GM23338 (cell line): Measurements from ENCODE around the gene LATS1. TPM values are rescaled to one million over a fixed set of nuclear protein-coding genes. Genes with fewer than 3 reads are reported as not detected.

Experiments used
- ATAC-seq: fragments of 200-7000 bp; cut with Tn5 transposase; 3 replicates; pipeline ENCODE4 v1.9.1; 2020
- DNase-seq: peaks from one replicate; pipeline ENCODE4 v3.0.0-alpha.2; 2015; ENCODE audit warnings: low spot score
- H2AFZ ChIP-seq: fragments of 200-600 bp; sonication (generic); 2 replicates; pipeline ENCODE4 v1.8.0; 2016; ENCODE audit warnings: antibody characterized with exemption, mild to moderate bottlenecking, moderate library complexity
- H3F3A ChIP-seq: fragments of 200-600 bp; sonication (generic); replicated peaks from 2 replicates; pipeline ENCODE4 v1.8.0; 2017; ENCODE audit warnings: antibody characterized with exemption, mixed run types, low read depth
- H3K27ac ChIP-seq: fragments of 200-600 bp; sonication (generic); 2 replicates; pipeline ENCODE4 v1.6.1; 2016; ENCODE audit warnings: low read depth
- H3K27me3 ChIP-seq: fragments of 200-600 bp; sonication (generic); 2 replicates; pipeline ENCODE4 v1.8.0; 2016; ENCODE audit warnings: mild to moderate bottlenecking, mixed run types, moderate library complexity; ENCODE audit not compliant: insufficient read depth
- H3K36me3 ChIP-seq: fragments of 200-600 bp; sonication (generic); 2 replicates; pipeline ENCODE4 v1.8.0; 2016; ENCODE audit warnings: mild to moderate bottlenecking; ENCODE audit not compliant: insufficient read depth
- H3K4me1 ChIP-seq: fragments of 200-600 bp; sonication (generic); 2 replicates; pipeline ENCODE4 v1.8.0; 2016; ENCODE audit warnings: mild to moderate bottlenecking, moderate library complexity; ENCODE audit not compliant: insufficient read depth
- H3K4me2 ChIP-seq: fragments of 200-600 bp; sonication (generic); 2 replicates; pipeline ENCODE4 v1.7.1; 2017; ENCODE audit warnings: mixed run types
- H3K4me3 ChIP-seq: fragments of 200-600 bp; sonication (generic); 2 replicates; pipeline ENCODE4 v1.6.1; 2016; ENCODE audit warnings: mixed run types
- H3K79me2 ChIP-seq: fragments of 200-600 bp; sonication (generic); replicated peaks from 2 replicates; pipeline ENCODE4 v1.8.0; 2017; ENCODE audit warnings: mild to moderate bottlenecking; ENCODE audit not compliant: insufficient read depth
- H3K9me2 ChIP-seq: fragments of 200-600 bp; sonication (generic); 2 replicates; pipeline ENCODE4 v1.8.0; 2017; ENCODE audit not compliant: insufficient read depth
- H4K20me1 ChIP-seq: fragments of 200-600 bp; sonication (generic); replicated peaks from 2 replicates; pipeline ENCODE4 v1.8.0; 2017; ENCODE audit warnings: mild to moderate bottlenecking; ENCODE audit not compliant: insufficient read depth
- H3K27ac Mint-ChIP-seq: 2 replicates; pipeline ENCODE4 v1.8.0; 2020; ENCODE audit warnings: inconsistent platforms, mild to moderate bottlenecking, moderate library complexity, mixed read lengths
- H3K27me3 Mint-ChIP-seq: 3 replicates; pipeline ENCODE4 v1.8.0; 2022; ENCODE audit warnings: low read depth, mild to moderate bottlenecking, moderate library complexity, mixed read lengths, inconsistent platforms; ENCODE audit not compliant: insufficient read depth, poor library complexity
- H3K36me3 Mint-ChIP-seq: 3 replicates; pipeline ENCODE4 v1.8.0; 2021; ENCODE audit warnings: low read depth, mild to moderate bottlenecking, inconsistent platforms, moderate library complexity, mixed read lengths
- H3K4me1 Mint-ChIP-seq: 3 replicates; pipeline ENCODE4 v1.8.0; 2020; ENCODE audit warnings: mild to moderate bottlenecking, inconsistent platforms, mixed read lengths
- H3K4me3 Mint-ChIP-seq: 3 replicates; pipeline ENCODE4 v1.8.0; 2021; ENCODE audit warnings: moderate library complexity, mild to moderate bottlenecking, inconsistent platforms, mixed read lengths
- H3K9me3 Mint-ChIP-seq: 3 replicates; pipeline ENCODE4 v1.8.0; 2020; ENCODE audit warnings: moderate library complexity, mild to moderate bottlenecking, inconsistent platforms, mixed read lengths
- CREB1 ChIP-seq: fragments of 250-450 bp; sonication (Bioruptor Pico); IDR thresholded peaks from 2 replicates; pipeline ENCODE4 v1.5.0; 2020; ENCODE audit warnings: low read depth, mild to moderate bottlenecking, moderate library complexity
- EZH2 ChIP-seq: fragments of 200-600 bp; sonication (generic); IDR thresholded peaks from one replicate; pipeline ENCODE4 v1.8.0; 2017; ENCODE audit warnings: antibody characterized with exemption, mild to moderate bottlenecking, low read depth; ENCODE audit not compliant: unreplicated experiment
- EZH2phosphoT487 ChIP-seq: fragments of 200-600 bp; sonication (generic); IDR thresholded peaks from one replicate; pipeline ENCODE4 v1.8.1; 2018; ENCODE audit warnings: antibody characterized with exemption; ENCODE audit not compliant: unreplicated experiment
- JUNB ChIP-seq: IDR thresholded peaks from one replicate; pipeline ENCODE4 v1.6.1; 2016; ENCODE audit warnings: antibody characterized with exemption; ENCODE audit not compliant: unreplicated experiment
- NANOG ChIP-seq: IDR thresholded peaks from 2 replicates; pipeline ENCODE4 v1.6.1; 2016; ENCODE audit warnings: antibody characterized with exemption, borderline replicate concordance
- POLR2AphosphoS5 ChIP-seq: IDR thresholded peaks from 2 replicates; pipeline ENCODE4 v1.6.1; 2016; ENCODE audit warnings: antibody characterized with exemption, low read depth
- STAT1 ChIP-seq: IDR thresholded peaks from one replicate; pipeline ENCODE4 v1.6.1; 2016; ENCODE audit warnings: antibody characterized with exemption; ENCODE audit not compliant: unreplicated experiment
- ZNF114 ChIP-seq: fragments of 250-450 bp; sonication (Bioruptor Pico); IDR thresholded peaks from 2 replicates; pipeline ENCODE4 v1.5.0; 2020; ENCODE audit warnings: mild to moderate bottlenecking, moderate library complexity
- ZNF331 ChIP-seq: fragments of 250-450 bp; sonication (Bioruptor Pico); IDR thresholded peaks from 2 replicates; pipeline ENCODE4 v1.5.0; 2020; ENCODE audit warnings: low read depth, mild to moderate bottlenecking, moderate library complexity
- polyA plus RNA-seq: library from polyadenylated mRNA; unstranded; fragments of >200 nt; fragmentation: Nextera tagmentation; extraction: Ambion mirVana; gene quantifications from 2 replicates; pipeline ENCODE4 v1.2.1, GENCODE V29; 2016
- total RNA-seq: library from RNA; depleted of rRNA; stranded (reverse); fragments of >200 nt; shearing (Covaris generic); gene quantifications from 2 replicates; pipeline ENCODE4 v1.2.3, GENCODE V29; 2014
- TF ChIP-seq, protein P1 (sequence below): IDR thresholded peaks from one replicate; pipeline ENCODE4 v1.6.1; 2018; ENCODE audit warnings: antibody characterized with exemption; ENCODE audit not compliant: unreplicated experiment
- TF ChIP-seq, protein P2 (sequence below): IDR thresholded peaks from 2 replicates; pipeline ENCODE4 v1.6.1; 2016; ENCODE audit warnings: antibody characterized with exemption
- TF ChIP-seq, protein P3 (sequence below): fragments of 250-450 bp; sonication (Bioruptor Pico); IDR thresholded peaks from 2 replicates; pipeline ENCODE4 v1.5.0; 2020; ENCODE audit warnings: mild to moderate bottlenecking, moderate library complexity
- TF ChIP-seq, protein P4 (sequence below), 2 experiments: fragments of 200-600 bp in 1 of 2; sonication (generic) in 1 of 2; conservative IDR thresholded peaks; 2 replicates each; pipeline versions ENCODE4 v1.5.1 to v1.6.1; 2016 to 2017; ENCODE audit warnings: antibody characterized with exemption in 2 of 2, low read depth in 2 of 2, mild to moderate bottlenecking in 2 of 2, moderate library complexity in 1 of 2

Gene LATS1
- total and polyA plus RNA-seq, 2 experiments from 2014 or later: 7.5 to 18.8 TPM

DNA sequence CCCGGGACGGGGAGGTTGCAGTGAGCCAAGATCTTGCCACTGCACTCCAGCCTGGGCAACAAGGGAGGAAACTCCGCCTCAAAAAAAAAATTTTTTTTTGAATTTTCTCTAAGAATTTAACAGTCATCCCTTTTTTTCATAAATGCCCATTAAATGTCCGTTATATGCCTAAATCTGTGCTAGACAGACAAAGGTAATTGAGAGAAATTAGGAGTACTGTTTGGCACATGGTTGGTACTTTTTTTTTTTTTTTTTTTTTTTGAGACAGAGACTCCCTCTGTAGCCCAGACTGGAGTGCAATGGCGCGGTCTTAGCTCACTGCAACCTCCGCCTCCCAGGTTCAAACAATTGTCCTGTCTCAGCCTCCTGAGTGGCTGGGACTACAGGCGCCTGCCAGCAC lies 33.3 kb upstream of the LATS1 start:
- Histone ChIP-seq H4K20me1 (peaks cover 19% of the 10 kb centered on the region), H3K27ac (no peak overlapping the region), H3K4me3 (peak overlapping the region; percentile 87), H3K4me2 (no peak overlapping the region), H3K9me2 (no peaks in the 10 kb centered on the region; the same call in 1 of the 2 replicates), H3K79me2 (peaks cover 61% of the 10 kb centered on the region), H2AFZ (no peak overlapping the region), H3K36me3 (no peaks in the 10 kb centered on the region), H3K27me3 (no peaks in the 10 kb centered on the region), H3K4me1 (peaks cover 13% of the 10 kb centered on the region; the same call in 1 of the 2 replicates), H3F3A (0 out of 2 replicates have a peak, but pooled peaks cover 4% of the 10 kb centered on the region)
- peak overlapping the region; percentile 89; the same call in 2 of the 3 replicates for H3K4me3 Mint-ChIP-seq
- TF ChIP-seq POLR2AphosphoS5 (no peak), EZH2phosphoT487 (no peak), NANOG (no peak), CREB1 (CRISPR knock-in tag) (no peak), JUNB (no peak), EZH2 (no peak), ZNF331 (CRISPR knock-in tag) (no peak), STAT1 (no peak), ZNF114 (no peak)
- TF ChIP-seq, protein P1, sequence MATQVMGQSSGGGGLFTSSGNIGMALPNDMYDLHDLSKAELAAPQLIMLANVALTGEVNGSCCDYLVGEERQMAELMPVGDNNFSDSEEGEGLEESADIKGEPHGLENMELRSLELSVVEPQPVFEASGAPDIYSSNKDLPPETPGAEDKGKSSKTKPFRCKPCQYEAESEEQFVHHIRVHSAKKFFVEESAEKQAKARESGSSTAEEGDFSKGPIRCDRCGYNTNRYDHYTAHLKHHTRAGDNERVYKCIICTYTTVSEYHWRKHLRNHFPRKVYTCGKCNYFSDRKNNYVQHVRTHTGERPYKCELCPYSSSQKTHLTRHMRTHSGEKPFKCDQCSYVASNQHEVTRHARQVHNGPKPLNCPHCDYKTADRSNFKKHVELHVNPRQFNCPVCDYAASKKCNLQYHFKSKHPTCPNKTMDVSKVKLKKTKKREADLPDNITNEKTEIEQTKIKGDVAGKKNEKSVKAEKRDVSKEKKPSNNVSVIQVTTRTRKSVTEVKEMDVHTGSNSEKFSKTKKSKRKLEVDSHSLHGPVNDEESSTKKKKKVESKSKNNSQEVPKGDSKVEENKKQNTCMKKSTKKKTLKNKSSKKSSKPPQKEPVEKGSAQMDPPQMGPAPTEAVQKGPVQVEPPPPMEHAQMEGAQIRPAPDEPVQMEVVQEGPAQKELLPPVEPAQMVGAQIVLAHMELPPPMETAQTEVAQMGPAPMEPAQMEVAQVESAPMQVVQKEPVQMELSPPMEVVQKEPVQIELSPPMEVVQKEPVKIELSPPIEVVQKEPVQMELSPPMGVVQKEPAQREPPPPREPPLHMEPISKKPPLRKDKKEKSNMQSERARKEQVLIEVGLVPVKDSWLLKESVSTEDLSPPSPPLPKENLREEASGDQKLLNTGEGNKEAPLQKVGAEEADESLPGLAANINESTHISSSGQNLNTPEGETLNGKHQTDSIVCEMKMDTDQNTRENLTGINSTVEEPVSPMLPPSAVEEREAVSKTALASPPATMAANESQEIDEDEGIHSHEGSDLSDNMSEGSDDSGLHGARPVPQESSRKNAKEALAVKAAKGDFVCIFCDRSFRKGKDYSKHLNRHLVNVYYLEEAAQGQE: no peak
- TF ChIP-seq, protein P2, sequence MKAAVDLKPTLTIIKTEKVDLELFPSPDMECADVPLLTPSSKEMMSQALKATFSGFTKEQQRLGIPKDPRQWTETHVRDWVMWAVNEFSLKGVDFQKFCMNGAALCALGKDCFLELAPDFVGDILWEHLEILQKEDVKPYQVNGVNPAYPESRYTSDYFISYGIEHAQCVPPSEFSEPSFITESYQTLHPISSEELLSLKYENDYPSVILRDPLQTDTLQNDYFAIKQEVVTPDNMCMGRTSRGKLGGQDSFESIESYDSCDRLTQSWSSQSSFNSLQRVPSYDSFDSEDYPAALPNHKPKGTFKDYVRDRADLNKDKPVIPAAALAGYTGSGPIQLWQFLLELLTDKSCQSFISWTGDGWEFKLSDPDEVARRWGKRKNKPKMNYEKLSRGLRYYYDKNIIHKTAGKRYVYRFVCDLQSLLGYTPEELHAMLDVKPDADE: no peak
- TF ChIP-seq, protein P3, sequence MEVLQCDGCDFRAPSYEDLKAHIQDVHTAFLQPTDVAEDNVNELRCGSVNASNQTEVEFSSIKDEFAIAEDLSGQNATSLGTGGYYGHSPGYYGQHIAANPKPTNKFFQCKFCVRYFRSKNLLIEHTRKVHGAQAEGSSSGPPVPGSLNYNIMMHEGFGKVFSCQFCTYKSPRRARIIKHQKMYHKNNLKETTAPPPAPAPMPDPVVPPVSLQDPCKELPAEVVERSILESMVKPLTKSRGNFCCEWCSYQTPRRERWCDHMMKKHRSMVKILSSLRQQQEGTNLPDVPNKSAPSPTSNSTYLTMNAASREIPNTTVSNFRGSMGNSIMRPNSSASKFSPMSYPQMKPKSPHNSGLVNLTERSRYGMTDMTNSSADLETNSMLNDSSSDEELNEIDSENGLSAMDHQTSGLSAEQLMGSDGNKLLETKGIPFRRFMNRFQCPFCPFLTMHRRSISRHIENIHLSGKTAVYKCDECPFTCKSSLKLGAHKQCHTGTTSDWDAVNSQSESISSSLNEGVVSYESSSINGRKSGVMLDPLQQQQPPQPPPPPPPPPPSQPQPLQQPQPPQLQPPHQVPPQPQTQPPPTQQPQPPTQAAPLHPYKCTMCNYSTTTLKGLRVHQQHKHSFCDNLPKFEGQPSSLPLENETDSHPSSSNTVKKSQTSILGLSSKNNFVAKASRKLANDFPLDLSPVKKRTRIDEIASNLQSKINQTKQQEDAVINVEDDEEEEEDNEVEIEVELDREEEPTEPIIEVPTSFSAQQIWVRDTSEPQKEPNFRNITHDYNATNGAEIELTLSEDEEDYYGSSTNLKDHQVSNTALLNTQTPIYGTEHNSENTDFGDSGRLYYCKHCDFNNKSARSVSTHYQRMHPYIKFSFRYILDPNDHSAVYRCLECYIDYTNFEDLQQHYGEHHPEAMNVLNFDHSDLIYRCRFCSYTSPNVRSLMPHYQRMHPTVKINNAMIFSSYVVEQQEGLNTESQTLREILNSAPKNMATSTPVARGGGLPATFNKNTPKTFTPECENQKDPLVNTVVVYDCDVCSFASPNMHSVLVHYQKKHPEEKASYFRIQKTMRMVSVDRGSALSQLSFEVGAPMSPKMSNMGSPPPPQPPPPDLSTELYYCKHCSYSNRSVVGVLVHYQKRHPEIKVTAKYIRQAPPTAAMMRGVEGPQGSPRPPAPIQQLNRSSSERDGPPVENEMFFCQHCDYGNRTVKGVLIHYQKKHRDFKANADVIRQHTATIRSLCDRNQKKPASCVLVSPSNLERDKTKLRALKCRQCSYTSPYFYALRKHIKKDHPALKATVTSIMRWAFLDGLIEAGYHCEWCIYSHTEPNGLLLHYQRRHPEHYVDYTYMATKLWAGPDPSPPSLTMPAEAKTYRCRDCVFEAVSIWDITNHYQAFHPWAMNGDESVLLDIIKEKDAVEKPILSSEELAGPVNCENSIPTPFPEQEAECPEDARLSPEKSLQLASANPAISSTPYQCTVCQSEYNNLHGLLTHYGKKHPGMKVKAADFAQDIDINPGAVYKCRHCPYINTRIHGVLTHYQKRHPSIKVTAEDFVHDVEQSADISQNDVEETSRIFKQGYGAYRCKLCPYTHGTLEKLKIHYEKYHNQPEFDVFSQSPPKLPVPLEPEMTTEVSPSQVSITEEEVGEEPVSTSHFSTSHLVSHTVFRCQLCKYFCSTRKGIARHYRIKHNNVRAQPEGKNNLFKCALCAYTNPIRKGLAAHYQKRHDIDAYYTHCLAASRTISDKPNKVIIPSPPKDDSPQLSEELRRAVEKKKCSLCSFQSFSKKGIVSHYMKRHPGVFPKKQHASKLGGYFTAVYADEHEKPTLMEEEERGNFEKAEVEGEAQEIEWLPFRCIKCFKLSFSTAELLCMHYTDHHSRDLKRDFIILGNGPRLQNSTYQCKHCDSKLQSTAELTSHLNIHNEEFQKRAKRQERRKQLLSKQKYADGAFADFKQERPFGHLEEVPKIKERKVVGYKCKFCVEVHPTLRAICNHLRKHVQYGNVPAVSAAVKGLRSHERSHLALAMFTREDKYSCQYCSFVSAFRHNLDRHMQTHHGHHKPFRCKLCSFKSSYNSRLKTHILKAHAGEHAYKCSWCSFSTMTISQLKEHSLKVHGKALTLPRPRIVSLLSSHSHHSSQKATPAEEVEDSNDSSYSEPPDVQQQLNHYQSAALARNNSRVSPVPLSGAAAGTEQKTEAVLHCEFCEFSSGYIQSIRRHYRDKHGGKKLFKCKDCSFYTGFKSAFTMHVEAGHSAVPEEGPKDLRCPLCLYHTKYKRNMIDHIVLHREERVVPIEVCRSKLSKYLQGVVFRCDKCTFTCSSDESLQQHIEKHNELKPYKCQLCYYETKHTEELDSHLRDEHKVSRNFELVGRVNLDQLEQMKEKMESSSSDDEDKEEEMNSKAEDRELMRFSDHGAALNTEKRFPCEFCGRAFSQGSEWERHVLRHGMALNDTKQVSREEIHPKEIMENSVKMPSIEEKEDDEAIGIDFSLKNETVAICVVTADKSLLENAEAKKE (CRISPR knock-in tag): no peak
- TF ChIP-seq, protein P4, sequence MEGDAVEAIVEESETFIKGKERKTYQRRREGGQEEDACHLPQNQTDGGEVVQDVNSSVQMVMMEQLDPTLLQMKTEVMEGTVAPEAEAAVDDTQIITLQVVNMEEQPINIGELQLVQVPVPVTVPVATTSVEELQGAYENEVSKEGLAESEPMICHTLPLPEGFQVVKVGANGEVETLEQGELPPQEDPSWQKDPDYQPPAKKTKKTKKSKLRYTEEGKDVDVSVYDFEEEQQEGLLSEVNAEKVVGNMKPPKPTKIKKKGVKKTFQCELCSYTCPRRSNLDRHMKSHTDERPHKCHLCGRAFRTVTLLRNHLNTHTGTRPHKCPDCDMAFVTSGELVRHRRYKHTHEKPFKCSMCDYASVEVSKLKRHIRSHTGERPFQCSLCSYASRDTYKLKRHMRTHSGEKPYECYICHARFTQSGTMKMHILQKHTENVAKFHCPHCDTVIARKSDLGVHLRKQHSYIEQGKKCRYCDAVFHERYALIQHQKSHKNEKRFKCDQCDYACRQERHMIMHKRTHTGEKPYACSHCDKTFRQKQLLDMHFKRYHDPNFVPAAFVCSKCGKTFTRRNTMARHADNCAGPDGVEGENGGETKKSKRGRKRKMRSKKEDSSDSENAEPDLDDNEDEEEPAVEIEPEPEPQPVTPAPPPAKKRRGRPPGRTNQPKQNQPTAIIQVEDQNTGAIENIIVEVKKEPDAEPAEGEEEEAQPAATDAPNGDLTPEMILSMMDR (conservative IDR thresholded peaks at IDR 0.05; ENCODE audit: low read depth in 2 of 2): no peak
- ATAC-seq (no peak), DNase-seq (no peak)
- no peaks in the 10 kb centered on the region; the same call in 2 of the 3 replicates for H3K9me3 Mint-ChIP-seq
- H3K36me3 Mint-ChIP-seq: no peaks in the 10 kb centered on the region
- H3K27ac Mint-ChIP-seq: no peak overlapping the region
- H3K4me1 Mint-ChIP-seq: peaks cover 12% of the 10 kb centered on the region; the same call in 2 of the 3 replicates
- peaks cover 10% of the 10 kb centered on the region for H3K27me3 Mint-ChIP-seq
